ENCODE data around the gene TBC1D20.
"Not testable (repeated sequence)": the region's sequence is repeated elsewhere in the genome, so short reads cannot be mapped to it uniquely, and the experiment has no call there.

The TBC1D20 gene

GRCh38 chr20:476561-477249 is 14.4 kb upstream of the TBC1D20 start:
- not testable (repeated sequence) for DNase-seq

- no peak for DNase-seq
These were observed 13.4 kb upstream of the TBC1D20 start for GRCh38 chr20:475463-476357.

- no peak for DNase-seq
These were observed 12.2 kb upstream of the TBC1D20 start for GRCh38 chr20:474581-474980.

GRCh38 chr20:472889-473292 is 10.6 kb upstream of the TBC1D20 start:
- DNase-seq, result no peak

- DNase-seq, result no peak
These were observed 10.0 kb upstream of the TBC1D20 start for GRCh38 chr20:472137-472846.

GRCh38 chr20:469746-470490 is 7.6 kb upstream of the TBC1D20 start:
- no peak for DNase-seq

GRCh38 chr20:467755-468154 is 5.4 kb upstream of the TBC1D20 start:
- DNase-seq, result no peak

- peak in 22 of 51 donors; percentile 13 to 72 (median 54) for DNase-seq
These were observed 807 bp downstream of the TBC1D20 start for GRCh38 chr20:461254-462198.

GRCh38 chr20:460707-461106 is 1.6 kb downstream of the TBC1D20 start:
- DNase-seq, result peak in 1 of 51 donors; percentile 5

- no peak for DNase-seq
These were observed 2.2 kb downstream of the TBC1D20 start for GRCh38 chr20:460180-460579.

GRCh38 chr20:458776-459175 is 3.6 kb downstream of the TBC1D20 start:
- DNase-seq, result no peak

- DNase-seq, result no peak
These were observed 7.4 kb downstream of the TBC1D20 start for GRCh38 chr20:454951-455350.

- not testable (repeated sequence) for DNase-seq
These were observed 10.3 kb downstream of the TBC1D20 start for GRCh38 chr20:452021-452420.

- DNase-seq, result no peak
These were observed 16.6 kb downstream of the TBC1D20 start for GRCh38 chr20:445514-446336.

- DNase-seq, result peak in 1 of 51 donors; percentile 8
These were observed 17.4 kb downstream of the TBC1D20 start for GRCh38 chr20:444862-445426.

- no peak for DNase-seq
These were observed 18.2 kb downstream of the TBC1D20 start for GRCh38 chr20:444117-444516.

GRCh38 chr20:443223-443775 is 19.0 kb downstream of the TBC1D20 start:
- no peak for DNase-seq

GRCh38 chr20:440636-441035 is 21.7 kb downstream of the TBC1D20 start:
- no peak for DNase-seq

GRCh38 chr20:440148-440547 is 22.2 kb downstream of the TBC1D20 start:
- no peak for DNase-seq

All from hypothalamus (tissue), 51 donors.